OCI-M2 (cell line): Measurements from ENCODE around the gene TTI1.

Experiments
- DNase-seq: peaks from one replicate; lab custom pipeline; 2025; ENCODE audit not compliant: unreplicated experiment; lab: John Stamatoyannopoulos, UW

The TTI1 gene

DNA sequence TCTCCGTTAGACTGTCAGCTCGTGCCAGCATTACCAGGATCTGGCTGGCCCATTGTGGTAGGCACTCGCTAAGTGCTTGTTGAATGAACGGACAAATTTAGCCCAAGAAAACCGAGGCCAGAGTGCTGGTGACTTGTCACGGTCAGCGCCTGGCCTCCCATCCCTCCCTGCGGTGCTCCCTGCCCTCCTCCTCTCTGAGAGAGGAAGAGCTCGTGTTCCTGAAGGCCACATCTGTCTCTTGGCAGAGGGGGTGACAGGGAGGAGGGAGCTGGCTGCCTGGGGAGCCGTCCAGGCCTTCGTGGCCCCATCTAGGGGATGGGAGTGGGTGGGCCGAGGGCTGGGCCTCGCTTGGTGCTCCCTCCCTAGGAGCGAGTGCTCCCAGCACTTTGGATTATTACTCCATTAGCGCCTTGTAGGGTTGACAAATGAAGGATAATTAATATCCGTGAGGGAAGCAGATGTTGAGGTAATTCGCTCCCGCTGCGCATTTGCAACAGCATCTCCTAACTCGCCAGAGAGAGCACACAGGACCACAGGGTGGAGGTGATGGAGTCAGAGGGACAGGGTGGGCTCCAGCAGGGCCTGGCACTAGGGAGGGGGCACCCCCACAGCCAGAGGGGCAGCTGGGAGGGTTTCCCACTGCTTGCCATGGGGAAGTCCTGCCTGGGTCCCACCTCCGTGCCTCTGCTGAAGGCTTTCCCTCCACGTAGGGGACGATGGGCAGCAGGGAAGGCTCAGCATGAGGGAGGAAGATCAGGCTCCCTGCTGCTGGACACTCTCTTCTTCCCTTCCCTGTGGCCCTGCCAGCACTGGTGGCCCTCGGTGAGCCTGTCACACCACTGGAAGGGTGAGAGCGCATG is 93.3 kb downstream of the TTI1 start:
- no peak for DNase-seq

DNA sequence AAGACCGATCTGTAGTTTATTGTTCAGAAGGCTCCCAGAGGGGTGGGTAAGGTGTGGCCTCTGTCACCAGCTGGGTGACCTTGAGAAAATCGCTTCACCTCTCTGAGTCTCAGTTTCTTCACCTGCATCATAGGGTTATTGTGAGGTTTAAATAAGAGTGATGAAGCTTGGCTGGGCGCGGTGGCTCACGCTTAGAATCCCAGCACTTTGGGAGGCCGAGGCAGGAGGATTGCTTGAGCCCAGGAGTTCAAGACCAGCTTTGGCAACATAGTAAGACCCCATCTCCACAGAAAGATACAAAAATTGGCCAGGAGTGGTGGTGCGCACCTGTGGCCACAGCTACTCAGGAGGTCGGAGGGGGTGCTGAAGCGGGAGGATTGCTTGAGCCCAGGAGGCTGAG is 94.3 kb downstream of the TTI1 start:
- no peak for DNase-seq

DNA sequence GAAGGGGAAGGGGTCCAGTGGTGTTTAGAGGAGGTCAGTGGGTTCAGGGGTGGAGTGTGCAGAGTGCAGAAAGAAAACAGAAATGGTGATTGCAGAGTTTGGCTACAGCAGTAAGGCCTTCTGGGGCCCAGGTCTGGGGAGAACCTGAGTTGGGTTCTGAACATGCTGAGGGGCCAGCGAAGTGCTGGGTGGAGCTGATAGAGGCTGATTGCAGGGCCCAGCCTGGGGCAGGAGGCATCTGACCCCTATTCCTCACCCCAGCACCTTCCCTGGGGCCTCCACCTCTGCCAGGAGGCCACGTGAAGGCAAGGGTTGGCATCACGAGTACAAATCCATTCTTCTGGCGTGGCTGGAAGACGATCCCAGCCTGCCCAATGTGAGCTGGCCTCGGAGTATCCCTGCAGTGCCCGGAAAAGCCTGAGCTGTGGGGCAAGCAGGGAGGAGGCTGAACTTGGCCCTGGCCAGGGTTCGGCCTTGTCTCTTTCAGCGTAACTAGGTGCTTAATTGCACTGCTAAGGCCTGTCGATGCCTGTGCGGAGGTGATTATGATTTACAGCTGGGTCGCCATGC is 95.0 kb downstream of the TTI1 start:
- DNase-seq = no peak

DNA sequence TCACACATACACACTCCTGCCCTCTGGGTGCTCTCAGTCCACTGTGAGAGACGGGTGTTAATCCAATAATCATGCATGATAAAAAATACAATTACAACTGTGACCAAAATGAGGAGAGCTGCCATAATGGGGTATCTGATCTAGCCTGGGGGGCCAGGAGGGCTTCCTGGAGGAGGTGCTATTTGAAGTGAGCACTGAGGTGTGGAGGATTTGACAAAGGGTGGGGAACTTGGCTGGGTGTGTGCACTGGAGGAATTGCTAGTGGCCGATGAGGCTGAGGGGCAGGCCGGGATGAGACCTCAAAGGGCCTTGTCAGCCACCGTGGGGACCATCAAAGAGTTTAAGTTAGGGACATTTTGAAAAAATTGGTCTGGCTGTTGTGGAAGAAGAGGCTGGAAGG is 95.6 kb downstream of the TTI1 start:
- no peak for DNase-seq

DNA sequence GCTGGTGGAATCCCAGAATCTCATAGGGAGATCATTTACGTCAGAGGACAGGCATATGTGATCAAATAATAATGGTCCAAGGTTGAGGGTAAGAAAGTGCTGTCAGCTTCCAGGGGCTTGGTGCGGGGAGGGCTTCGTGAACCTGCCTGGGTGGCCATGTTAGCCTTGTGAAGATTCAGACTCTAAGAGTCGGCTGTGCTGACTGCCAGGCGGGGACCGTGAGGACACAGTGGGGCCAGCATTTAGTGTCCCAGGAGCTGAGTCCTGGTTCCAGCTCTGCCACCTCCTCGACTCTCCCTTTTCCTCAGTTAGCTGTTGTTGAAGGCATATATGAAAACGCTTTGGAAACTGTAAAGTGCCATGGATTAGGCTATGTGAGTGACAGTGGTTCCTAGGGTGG is 96.8 kb downstream of the TTI1 start:
- DNase-seq = no peak

DNA sequence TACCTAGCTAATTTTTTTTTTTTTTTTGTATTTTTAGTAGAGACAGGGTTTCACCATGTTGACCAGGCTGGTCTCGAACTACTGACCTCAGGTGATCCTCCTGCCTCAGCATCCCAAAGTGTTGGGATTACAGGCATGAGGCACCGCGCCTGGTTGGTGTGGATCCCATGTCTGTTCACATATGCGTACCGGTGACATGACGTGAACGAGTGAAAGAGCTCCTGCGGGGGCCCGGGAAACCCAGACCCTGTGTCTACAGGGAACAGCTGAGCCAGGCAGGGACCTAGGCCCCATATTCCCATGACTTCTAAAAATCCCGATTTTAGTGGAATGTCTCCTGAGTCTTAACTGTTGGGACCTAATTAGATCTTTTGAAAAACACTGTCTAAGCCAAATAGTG is 97.2 kb downstream of the TTI1 start:
- no peak for DNase-seq

DNA sequence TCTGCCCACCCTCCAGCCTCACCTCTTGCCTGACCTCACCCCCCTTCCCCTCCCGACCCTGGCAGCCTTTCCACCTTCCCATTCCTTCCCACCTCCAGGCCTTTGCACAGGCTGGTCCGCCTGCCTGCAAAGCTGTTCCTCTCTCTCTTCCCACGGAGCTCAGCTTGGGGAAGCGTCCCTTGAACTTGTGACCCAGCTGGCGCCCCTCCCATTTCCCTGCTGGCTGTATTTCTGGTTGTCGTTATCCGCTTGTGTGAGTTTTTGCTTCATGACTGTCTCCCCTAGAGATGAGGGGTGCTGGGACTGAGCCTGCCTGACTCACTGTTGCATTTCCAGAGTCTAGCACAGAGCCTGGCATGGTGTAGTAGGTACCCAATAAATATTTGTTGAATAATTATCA is 97.8 kb downstream of the TTI1 start:
- no peak for DNase-seq

DNA sequence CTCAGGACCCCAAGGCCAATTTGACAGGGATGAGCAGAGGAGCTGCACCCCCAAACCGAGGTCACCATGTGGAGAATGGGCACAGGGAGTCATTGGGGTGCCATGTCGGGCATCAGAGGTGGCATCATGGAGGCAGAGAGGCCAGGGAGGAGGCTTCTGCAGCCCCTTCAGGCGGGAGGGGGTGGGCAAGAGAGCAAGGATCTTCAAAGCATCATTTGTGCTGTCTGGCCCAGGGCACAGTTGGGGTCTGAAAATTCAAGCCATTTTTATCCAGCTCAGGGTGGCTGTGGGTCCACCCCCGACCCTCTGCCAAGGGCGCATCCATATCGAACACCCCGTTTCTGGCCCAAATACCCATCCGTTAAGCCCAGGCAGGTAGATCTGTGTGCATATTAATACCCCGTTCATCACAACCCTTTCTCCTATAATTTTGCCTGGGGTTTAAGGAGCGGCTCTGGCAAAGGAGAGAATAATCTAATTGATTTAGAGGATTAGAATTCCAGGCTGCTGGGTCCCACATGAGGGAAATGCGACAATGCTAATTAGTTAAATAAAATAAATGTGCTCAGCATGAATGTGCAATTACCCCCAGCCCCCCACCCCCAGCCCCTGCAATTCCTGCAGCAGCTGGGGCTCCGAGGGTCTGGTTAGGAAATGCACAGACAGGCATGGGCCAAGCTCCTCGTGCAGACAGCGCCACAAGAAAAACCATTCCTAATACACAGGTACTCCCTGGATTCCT is 98.5 kb downstream of the TTI1 start:
- no peak for DNase-seq

DNA sequence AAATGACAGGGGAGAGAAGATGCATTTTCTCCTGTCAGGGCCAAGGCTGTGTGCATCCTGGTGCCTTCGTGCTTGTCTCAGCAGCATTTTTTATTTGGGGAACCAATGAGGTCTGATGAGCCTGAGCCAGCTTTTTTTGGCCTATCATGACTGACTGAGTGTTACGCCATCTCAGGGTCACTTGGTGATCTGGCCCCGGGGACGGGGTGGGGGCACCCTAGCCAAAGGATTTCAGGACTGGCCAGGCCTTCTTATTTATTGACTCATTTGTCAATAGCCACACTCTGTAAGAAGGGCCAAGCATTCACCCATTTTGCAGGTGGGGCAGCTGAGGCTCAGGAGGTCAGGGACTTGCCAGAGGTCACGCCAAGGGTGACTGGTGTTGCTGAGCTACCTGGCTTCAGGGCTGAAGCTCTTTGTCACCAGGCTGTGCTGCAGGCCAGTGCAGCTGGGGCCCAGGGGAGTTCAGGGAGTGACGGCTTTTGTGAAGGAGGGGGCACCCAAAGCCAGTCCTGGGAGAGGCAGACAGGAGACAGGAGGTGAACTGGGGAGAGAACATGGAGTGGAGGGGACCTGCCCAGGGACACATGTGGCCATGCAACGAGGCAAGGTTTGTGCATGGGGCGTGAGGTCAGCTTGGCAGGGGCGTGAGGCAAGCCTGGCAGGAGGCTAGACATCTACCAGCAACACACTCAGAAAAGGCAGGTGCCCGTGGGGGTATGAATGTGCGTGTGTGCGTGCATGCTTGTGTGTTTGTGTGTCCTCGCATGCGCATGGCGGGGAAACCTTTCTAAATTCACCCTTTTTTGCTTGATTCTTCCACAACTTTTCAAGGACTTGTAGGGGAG is 99.2 kb downstream of the TTI1 start:
- DNase-seq = no peak
